HL-60/S4 treated with phorbol 12-myristate 13-acetate at 8.2 ng/mL for 4 days and 3 days (cell line): ENCODE measurements around the gene SAP30BP.

ENCODE experiments used
- in situ Hi-C: fragments of 300-500 bp; cut with MboI; formaldehyde crosslinking; loops from 2 replicates; pipeline ENCODE4 v1.15.0; 2022; ENCODE audit warnings: low sequenced_read_pairs

SAP30BP gene

DNA sequence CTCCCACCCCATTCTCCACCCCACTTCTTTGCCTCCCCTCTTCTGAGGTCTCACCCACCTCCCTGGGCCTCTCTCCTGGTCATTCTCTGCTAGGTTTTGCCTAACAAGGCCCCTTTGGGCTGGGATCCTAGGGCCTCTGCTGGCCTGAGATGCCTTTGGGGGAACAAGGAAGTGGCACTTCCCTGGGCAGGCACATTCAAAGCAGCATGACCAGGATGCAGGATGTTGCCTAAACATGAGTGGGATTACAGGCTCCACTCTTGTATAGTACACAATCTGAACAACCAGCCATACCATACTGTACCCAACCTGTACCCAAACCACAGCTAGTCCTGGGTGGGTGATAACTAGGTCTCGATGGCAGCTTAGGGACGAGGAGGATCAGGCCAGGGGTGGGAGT is 88.9 kb downstream of the SAP30BP start:
- in situ Hi-C loops: no loop called here

DNA sequence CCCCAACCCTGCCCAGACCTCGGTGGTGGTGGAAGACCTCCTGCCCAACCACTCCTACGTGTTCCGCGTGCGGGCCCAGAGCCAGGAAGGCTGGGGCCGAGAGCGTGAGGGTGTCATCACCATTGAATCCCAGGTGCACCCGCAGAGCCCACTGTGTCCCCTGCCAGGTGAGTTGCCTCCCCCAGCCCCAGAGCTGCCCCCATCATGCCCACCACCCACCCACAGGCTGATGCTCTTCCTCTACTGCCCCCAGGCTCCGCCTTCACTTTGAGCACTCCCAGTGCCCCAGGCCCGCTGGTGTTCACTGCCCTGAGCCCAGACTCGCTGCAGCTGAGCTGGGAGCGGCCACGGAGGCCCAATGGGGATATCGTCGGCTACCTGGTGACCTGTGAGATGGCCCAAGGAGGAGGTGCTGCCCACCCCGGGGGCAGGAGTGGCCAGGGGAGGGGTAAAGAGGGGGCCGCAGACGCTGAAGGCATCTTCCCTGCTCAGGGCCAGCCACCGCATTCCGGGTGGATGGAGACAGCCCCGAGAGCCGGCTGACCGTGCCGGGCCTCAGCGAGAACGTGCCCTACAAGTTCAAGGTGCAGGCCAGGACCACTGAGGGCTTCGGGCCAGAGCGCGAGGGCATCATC is 89.4 kb downstream of the SAP30BP start:
- in situ Hi-C loops: no loop called here

DNA sequence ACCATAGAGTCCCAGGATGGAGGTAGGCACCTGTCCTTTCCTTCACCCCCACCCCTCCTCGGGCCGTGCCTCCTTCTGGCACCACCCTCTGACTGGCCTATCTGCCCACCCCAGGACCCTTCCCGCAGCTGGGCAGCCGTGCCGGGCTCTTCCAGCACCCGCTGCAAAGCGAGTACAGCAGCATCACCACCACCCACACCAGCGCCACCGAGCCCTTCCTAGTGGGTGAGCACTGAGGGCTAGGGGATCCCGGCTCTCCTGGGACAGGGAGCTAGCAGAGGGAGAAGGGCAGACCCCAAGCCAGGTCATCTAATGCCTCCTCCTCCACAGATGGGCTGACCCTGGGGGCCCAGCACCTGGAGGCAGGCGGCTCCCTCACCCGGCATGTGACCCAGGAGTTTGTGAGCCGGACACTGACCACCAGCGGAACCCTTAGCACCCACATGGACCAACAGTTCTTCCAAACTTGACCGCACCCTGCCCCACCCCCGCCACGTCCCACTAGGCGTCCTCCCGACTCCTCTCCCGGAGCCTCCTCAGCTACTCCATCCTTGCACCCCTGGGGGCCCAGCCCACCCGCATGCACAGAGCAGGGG is 90.0 kb downstream of the SAP30BP start:
- in situ Hi-C loops: no loop called here
